M059J (cell line): ENCODE results near the gene HAUS8. TPM values are rescaled to one million over a fixed set of nuclear protein-coding genes. Genes with fewer than 3 reads are reported as not detected.
A peak's percentile ranks its signal among the peaks of the same experiment; 100 is the strongest.
"Not testable (repeated sequence)": the region's sequence is repeated elsewhere in the genome, so short reads cannot be mapped to it uniquely, and the experiment has no call there.

ENCODE experiments used
- DNase-seq: peaks from one replicate; pipeline ENCODE4 v3.0.0-alpha.2; 2012; ENCODE audit warnings: low read depth
- total RNA-seq: library from RNA; depleted of rRNA; stranded (reverse); fragments of >200 nt; shearing (Covaris generic); gene quantifications from 2 replicates; pipeline ENCODE4 v1.2.3, GENCODE V29; 2014

HAUS8 gene
- total RNA-seq, 1 experiment from 2014 or later: 23.7 TPM

- no peak for DNase-seq
These were observed 26.7 kb upstream of the HAUS8 start for GRCh38 chr19:17101686-17102628.

- no peak for DNase-seq
These were observed 23.1 kb upstream of the HAUS8 start for GRCh38 chr19:17098326-17098725.

- DNase-seq: peak; percentile 80
These were observed 22.4 kb upstream of the HAUS8 start for GRCh38 chr19:17097593-17098126.

- DNase-seq: no peak
These were observed 20.1 kb upstream of the HAUS8 start for GRCh38 chr19:17095141-17095919.

GRCh38 chr19:17094694-17095093, 19.4 kb upstream of the HAUS8 start:
- DNase-seq: not testable (repeated sequence)

GRCh38 chr19:17092696-17093095, 17.4 kb upstream of the HAUS8 start:
- no peak for DNase-seq

- no peak for DNase-seq
These were observed 16.6 kb upstream of the HAUS8 start for GRCh38 chr19:17091758-17092333.

- no peak for DNase-seq
These were observed 15.3 kb upstream of the HAUS8 start for GRCh38 chr19:17090583-17090982.

- no peak for DNase-seq
These were observed 13.3 kb upstream of the HAUS8 start for GRCh38 chr19:17088552-17088951.

- no peak for DNase-seq
These were observed 11.6 kb upstream of the HAUS8 start for GRCh38 chr19:17086834-17087233.

- no peak for DNase-seq
These were observed 10.9 kb upstream of the HAUS8 start for GRCh38 chr19:17086120-17086519.

GRCh38 chr19:17081672-17082630, 6.7 kb upstream of the HAUS8 start:
- no peak for DNase-seq

- no peak for DNase-seq
These were observed 5.2 kb upstream of the HAUS8 start for GRCh38 chr19:17080440-17080801.

GRCh38 chr19:17079710-17080439, 4.6 kb upstream of the HAUS8 start:
- DNase-seq: peak; percentile 99

- peak; percentile 49 for DNase-seq
These were observed 3.9 kb upstream of the HAUS8 start for GRCh38 chr19:17078920-17079709.

GRCh38 chr19:17078036-17078919, 3.0 kb upstream of the HAUS8 start:
- peak; percentile 31 for DNase-seq

GRCh38 chr19:17077447-17078028, 2.3 kb upstream of the HAUS8 start:
- DNase-seq: no peak

- peak; percentile 24 for DNase-seq
These were observed 1.3 kb upstream of the HAUS8 start for GRCh38 chr19:17076543-17076991.
